ENCODE data around the gene ABCA13.

DNA sequence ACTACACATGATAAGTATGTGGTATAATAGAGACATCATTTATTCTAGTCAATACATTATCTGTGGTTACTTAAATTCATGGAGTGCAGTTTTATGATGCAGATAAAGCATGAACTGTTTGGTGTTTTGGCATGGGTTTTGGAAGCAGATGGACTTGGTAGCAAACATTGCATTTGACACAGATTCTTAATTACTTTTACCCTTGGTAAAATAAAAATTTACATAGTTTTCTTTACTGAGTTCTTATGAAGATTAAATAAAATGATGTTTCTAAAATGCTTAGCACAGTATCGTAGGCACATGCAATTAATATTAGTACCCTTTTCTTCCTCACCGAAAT lies 92.0 kb downstream of the ABCA13 start:
- TF ChIP-seq, protein P1, sequence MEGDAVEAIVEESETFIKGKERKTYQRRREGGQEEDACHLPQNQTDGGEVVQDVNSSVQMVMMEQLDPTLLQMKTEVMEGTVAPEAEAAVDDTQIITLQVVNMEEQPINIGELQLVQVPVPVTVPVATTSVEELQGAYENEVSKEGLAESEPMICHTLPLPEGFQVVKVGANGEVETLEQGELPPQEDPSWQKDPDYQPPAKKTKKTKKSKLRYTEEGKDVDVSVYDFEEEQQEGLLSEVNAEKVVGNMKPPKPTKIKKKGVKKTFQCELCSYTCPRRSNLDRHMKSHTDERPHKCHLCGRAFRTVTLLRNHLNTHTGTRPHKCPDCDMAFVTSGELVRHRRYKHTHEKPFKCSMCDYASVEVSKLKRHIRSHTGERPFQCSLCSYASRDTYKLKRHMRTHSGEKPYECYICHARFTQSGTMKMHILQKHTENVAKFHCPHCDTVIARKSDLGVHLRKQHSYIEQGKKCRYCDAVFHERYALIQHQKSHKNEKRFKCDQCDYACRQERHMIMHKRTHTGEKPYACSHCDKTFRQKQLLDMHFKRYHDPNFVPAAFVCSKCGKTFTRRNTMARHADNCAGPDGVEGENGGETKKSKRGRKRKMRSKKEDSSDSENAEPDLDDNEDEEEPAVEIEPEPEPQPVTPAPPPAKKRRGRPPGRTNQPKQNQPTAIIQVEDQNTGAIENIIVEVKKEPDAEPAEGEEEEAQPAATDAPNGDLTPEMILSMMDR (IDR thresholded peaks at IDR 0.05): no peak
- TF ChIP-seq EZH2 (IDR thresholded peaks at IDR 0.05) (no peak), EZH2phosphoT487 (IDR thresholded peaks at IDR 0.05) (no peak)

Data from neural progenitor cell (in vitro differentiated cells).